ENCODE measurements around the gene GALNT2.

GALNT2 gene

DNA sequence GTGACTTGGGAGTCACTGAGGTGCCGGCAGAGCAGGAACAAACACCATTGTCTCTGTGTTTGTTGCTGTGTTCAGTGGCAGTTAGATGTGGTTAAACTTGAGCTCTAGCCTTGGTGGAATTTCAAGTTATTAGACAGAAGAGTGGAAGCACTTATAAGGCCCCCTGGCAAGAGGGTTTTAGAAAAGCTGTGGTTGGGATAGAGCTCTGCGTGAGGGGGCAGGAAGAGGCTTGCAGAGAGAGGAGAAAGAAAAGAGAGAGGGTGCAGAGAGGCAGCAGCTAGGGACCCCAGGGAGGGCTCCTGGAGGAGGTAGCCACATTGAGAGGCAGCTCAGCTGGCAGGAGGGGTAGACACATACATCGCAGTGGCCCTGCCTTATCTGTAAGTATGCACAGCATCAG lies 128.2 kb downstream of the GALNT2 start:
- DNase-seq (ENCODE audit: low spot score), result no peak
- TF ChIP-seq, protein P1, sequence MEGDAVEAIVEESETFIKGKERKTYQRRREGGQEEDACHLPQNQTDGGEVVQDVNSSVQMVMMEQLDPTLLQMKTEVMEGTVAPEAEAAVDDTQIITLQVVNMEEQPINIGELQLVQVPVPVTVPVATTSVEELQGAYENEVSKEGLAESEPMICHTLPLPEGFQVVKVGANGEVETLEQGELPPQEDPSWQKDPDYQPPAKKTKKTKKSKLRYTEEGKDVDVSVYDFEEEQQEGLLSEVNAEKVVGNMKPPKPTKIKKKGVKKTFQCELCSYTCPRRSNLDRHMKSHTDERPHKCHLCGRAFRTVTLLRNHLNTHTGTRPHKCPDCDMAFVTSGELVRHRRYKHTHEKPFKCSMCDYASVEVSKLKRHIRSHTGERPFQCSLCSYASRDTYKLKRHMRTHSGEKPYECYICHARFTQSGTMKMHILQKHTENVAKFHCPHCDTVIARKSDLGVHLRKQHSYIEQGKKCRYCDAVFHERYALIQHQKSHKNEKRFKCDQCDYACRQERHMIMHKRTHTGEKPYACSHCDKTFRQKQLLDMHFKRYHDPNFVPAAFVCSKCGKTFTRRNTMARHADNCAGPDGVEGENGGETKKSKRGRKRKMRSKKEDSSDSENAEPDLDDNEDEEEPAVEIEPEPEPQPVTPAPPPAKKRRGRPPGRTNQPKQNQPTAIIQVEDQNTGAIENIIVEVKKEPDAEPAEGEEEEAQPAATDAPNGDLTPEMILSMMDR (IDR thresholded peaks at IDR 0.05; ENCODE audit: extremely low read depth, insufficient read depth, missing control alignments), result no peak

DNA sequence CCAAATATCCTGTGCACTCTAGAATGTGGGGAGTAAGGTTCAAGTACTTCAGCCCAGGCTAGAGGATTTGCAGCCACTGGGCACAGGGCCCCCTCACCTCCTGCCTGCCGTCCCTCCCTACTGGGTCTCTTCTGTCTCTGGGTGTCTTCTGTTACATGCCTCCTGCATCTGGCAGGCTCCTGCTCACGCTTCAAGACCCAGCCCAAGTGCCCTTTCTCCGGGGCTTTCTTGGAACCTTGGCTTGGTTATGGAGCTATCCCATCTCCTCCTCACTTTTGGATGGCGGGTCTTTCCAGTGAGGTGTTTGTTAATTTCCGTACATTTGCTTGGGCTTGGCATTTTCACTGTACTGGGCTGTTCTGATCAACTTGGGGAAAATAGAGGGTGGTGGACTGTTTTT lies 129.0 kb downstream of the GALNT2 start:
- TF ChIP-seq, protein P1 (IDR thresholded peaks at IDR 0.05; ENCODE audit: extremely low read depth, insufficient read depth, missing control alignments), result no peak
- in situ Hi-C loops (cut with MboI; ENCODE audit: low pct_unique_long_range_greater_than_20kb, low sequenced_read_pairs, unreplicated experiment), result no loop called here
- DNase-seq (ENCODE audit: low spot score), result no peak

More for the DNA sequence above, 128.2 kb downstream of the GALNT2 start:
- in situ Hi-C loops (cut with MboI; ENCODE audit: low pct_unique_long_range_greater_than_20kb, low sequenced_read_pairs, unreplicated experiment), result no loop called here

DNA sequence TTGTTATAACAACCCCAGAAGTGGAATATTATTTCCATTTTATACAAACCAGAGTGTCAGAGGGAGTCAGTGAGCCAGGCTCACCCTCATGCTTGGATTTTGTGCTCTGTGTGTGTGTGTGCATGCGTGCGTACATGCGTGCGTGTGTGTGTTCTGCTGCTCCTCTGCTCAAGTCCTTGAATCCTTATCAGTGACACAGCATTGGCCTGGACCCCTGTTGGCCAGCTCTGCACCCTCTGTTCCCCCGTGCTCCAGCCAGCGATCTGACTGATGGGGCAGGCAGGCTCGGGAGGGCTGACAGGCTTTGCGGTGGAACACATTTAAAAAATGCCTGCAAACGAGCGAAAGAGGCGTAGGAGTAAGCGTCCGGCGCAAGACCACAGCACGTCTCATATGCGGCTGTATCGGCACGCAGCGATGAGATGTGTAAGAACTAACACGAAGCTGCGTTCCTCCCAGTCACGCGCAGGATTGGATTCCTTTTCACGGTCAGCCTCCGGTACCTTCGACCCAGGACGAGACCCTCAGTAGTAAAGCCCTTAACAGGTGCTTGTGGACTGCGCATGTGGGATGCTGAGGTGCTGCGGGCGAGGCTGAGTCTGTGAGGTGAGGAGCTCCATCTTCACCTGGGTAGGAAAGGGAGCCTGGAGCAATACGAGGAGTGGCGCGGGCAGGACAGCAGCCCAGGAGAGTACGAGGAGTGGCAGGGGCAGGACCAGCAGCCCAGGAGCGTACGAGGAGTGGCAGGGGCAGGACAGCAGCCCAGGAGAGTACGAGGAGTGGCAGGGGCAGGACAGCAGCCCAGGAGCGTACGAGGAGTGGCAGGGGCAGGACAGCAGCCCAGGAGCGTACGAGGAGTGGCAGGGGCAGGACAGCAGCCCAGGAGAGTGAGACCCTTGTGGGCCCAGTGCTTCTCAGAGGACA lies 130.9 kb downstream of the GALNT2 start:
- in situ Hi-C loops (cut with MboI; ENCODE audit: low pct_unique_long_range_greater_than_20kb, low sequenced_read_pairs, unreplicated experiment), result no loop called here
- TF ChIP-seq, protein P1 (IDR thresholded peaks at IDR 0.05; ENCODE audit: extremely low read depth, insufficient read depth, missing control alignments), result no peak
- no peak for DNase-seq (ENCODE audit: low spot score)

DNA sequence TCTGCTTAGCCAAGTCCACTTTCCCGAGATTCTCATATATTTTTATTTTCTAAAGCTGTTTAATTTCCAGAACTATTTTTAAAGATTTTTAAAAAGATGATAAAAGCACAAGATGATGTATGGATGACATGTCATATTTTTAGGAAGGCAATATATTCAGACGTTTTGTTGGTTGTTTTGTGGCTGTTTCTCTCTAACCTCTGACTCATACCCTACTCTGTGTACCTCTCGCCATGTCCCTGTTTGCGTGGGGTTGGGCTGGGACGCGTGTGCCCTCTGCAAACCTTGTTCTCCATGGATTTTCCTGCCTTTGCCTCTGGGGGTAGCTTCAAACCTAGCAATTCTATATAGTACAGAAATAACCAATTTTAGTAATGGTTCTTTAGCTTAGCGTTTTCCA lies 132.0 kb downstream of the GALNT2 start:
- in situ Hi-C loops (cut with MboI; ENCODE audit: low pct_unique_long_range_greater_than_20kb, low sequenced_read_pairs, unreplicated experiment), result no loop called here
- TF ChIP-seq, protein P1 (IDR thresholded peaks at IDR 0.05; ENCODE audit: extremely low read depth, insufficient read depth, missing control alignments), result no peak
- DNase-seq (ENCODE audit: low spot score), result no peak

DNA sequence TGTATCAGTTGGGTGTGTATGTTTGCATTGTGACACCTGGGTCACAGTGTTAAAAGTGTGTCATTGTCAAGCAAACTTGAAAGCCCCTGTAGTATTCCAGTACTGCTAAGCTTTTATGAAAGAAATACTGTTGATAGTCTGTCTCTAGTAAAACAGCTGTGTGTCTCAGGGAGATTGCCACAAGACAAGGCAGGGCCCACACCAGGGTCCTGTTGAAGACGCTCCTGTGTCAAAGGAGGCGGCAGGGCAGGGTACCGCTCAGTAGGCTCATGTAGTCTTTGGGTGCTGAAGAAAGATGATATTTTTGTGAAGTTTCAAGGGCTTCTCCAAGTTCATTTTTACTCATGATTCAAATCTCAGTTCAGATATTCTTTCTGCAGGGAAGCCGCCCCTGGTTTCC lies 132.5 kb downstream of the GALNT2 start:
- TF ChIP-seq, protein P1 (IDR thresholded peaks at IDR 0.05; ENCODE audit: extremely low read depth, insufficient read depth, missing control alignments), result no peak
- no peak for DNase-seq (ENCODE audit: low spot score)
- in situ Hi-C loops (cut with MboI; ENCODE audit: low pct_unique_long_range_greater_than_20kb, low sequenced_read_pairs, unreplicated experiment), result no loop called here

DNA sequence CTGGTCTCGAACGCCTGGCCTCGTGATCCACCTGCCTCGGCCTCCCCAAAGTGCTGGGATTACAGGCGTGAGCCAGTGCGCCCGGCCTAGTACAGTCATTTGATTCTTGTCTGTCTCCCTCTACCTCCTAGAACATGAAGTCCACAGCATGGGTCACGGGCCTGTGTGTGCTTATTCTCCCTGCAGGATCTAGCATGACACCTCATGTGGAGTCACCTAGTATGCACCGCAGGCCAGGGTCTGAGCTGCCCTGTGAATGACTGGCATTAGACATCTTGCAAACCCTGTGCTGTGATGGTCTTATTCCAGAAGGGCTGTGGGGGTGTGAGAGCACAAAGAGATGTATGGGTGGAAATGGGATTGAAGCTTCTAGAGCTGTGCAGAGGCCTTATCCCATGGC lies 133.2 kb downstream of the GALNT2 start:
- DNase-seq (ENCODE audit: low spot score), result no peak
- in situ Hi-C loops (cut with MboI; ENCODE audit: low pct_unique_long_range_greater_than_20kb, low sequenced_read_pairs, unreplicated experiment), result no loop called here
- TF ChIP-seq, protein P1 (IDR thresholded peaks at IDR 0.05; ENCODE audit: extremely low read depth, insufficient read depth, missing control alignments), result no peak
